ENCODE measurements around the gene GRB2. TPM values are rescaled to one million over a fixed set of nuclear protein-coding genes. Genes with fewer than 3 reads are reported as not detected.

GRB2 gene
- total RNA-seq, 6 donors from 2014 or later = 103 to 168 (median 151) TPM

- TF ChIP-seq CTCF (IDR thresholded peaks at IDR 0.05) (no peak), POLR2A (IDR thresholded peaks at IDR 0.05) (no peak), EP300 (IDR thresholded peaks at IDR 0.05) (no peak), POLR2AphosphoS5 (IDR thresholded peaks at IDR 0.05) (no peak)
- no peak for ATAC-seq (ENCODE audit: low FRiP score in 2 of 2)
- DNase-seq = no peak
- Histone ChIP-seq H3K27me3 (no peaks in the 10 kb centered on the region), H3K36me3 (peaks cover 5 to 34% (median 14%) of the 10 kb centered on the region in 4 donors), H3K4me3 (no peak overlapping the region), H3K27ac (peak overlapping the region; percentile 54 to 78 (median 68)), H3K4me1 (peaks cover 21 to 32% (median 27%) of the 10 kb centered on the region in 4 donors), H3K9me3 (no peaks in the 10 kb centered on the region)
- 33 to 50% methylated on average over 2 to 7 of the region's 7 CpGs for WGBS, 2 donors
These were observed 79.7 kb downstream of the GRB2 start for GRCh38 chr17:75325827-75326225.

- Histone ChIP-seq H3K36me3 (peaks cover 9 to 34% (median 19%) of the 10 kb centered on the region in 4 donors), H3K27ac (peak overlapping the region; percentile 54 to 78 (median 68)), H3K4me1 (peaks cover 21 to 32% (median 27%) of the 10 kb centered on the region in 4 donors), H3K27me3 (no peaks in the 10 kb centered on the region), H3K9me3 (no peaks in the 10 kb centered on the region), H3K4me3 (no peak overlapping the region)
- ATAC-seq (ENCODE audit: low FRiP score in 2 of 2) (no peak), DNase-seq (no peak)
- TF ChIP-seq POLR2AphosphoS5 (IDR thresholded peaks at IDR 0.05) (no peak), POLR2A (IDR thresholded peaks at IDR 0.05) (no peak), EP300 (IDR thresholded peaks at IDR 0.05) (no peak), CTCF (IDR thresholded peaks at IDR 0.05) (no peak)
- 72% methylated on average over 6 of the region's 6 CpGs for WGBS, 2 donors
These were observed 80.1 kb downstream of the GRB2 start for GRCh38 chr17:75325348-75325747.

DNA sequence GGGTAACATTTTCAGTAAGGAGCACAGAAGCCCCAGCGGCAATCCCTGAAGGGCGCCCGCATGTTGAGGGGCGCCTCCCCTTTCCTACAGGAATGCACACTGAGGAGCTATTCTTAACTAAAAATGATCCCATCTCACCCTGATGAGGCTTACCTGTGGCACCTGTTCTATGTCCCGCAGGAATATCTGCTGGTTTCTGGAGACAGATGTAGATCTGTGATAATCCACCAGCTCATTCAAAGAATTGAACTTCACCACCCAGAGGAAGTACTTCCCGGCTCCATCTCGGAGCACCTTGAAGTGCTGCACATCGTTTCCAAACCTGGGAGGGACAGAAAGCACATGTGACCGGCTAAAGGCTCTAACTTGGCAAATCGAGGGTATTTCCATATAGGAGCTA lies 84.0 kb downstream of the GRB2 start:
- Histone ChIP-seq H3K4me3 (no peak overlapping the region), H3K27ac (no peak overlapping the region), H3K36me3 (peaks cover 14 to 62% (median 36%) of the 10 kb centered on the region in 4 donors), H3K4me1 (peaks cover 18 to 27% (median 26%) of the 10 kb centered on the region in 4 donors), H3K27me3 (no peaks in the 10 kb centered on the region), H3K9me3 (no peaks in the 10 kb centered on the region)
- TF ChIP-seq POLR2AphosphoS5 (IDR thresholded peaks at IDR 0.05) (no peak), POLR2A (IDR thresholded peaks at IDR 0.05) (no peak), CTCF (IDR thresholded peaks at IDR 0.05) (no peak), EP300 (IDR thresholded peaks at IDR 0.05) (no peak)
- WGBS, 2 donors = 84 to 89% methylated on average over 8 to 10 of the region's 10 CpGs
- DNase-seq (no peak), ATAC-seq (ENCODE audit: low FRiP score in 2 of 2) (no peak)

DNA sequence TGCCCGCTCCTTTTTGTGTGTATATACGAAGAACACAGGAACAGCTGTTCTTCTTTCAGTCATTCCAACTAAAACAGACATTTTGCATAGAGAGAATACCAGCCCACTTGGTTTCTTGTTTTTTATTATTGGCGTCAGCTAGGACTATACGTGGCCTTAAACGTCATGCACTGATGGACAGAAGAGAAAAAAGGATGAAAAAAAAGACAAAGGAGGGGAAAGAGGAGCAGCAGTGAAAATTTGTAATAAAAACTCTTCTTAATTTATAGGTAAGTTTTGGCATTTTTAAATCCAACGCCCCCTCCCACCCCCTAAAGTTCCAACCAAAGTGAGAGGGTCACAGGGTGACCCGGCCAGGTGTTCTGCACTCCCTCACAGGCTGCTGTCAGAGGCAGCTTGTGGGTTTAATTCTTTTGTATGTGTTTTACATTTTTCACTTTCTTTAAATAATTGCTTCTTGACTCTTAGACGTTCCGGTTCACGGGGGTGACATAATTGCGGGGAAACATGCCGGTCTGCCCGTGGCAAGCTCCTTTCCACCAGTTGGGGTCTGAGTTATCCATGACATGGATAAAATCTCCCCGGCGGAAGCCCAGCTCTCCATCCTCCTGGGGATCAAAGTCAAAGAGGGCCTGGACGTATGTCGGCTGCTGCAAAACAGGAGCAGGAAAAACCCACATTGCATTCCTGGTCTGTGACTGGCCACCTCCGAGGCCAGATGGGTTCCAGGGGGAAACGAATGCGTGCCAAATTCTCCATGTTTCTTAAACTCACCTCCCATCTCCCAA lies 85.4 kb downstream of the GRB2 start:
- DNase-seq (no peak), ATAC-seq (ENCODE audit: low FRiP score in 2 of 2) (no peak)
- peak overlapping the region in 1 of 4 donors; percentile 21 for H3K27ac ChIP-seq
- H3K9me3 ChIP-seq = no peaks in the 10 kb centered on the region
- H3K4me1 ChIP-seq = peaks cover 6 to 14% (median 13%) of the 10 kb centered on the region in 4 donors
- H3K36me3 ChIP-seq = peaks cover 14 to 55% (median 34%) of the 10 kb centered on the region in 4 donors
- 93 to 94% methylated on average over 20 of the region's 20 CpGs for WGBS, 2 donors
- no peaks in the 10 kb centered on the region for H3K27me3 ChIP-seq
- no peak overlapping the region for H3K4me3 ChIP-seq
- TF ChIP-seq EP300 (IDR thresholded peaks at IDR 0.05) = no peak
- TF ChIP-seq CTCF (IDR thresholded peaks at IDR 0.05) = no peak
- TF ChIP-seq POLR2A (IDR thresholded peaks at IDR 0.05) = no peak
- TF ChIP-seq POLR2AphosphoS5 (IDR thresholded peaks at IDR 0.05) = no peak

All from upper lobe of left lung (tissue), 6 donors.